Activated T-cell treated with anti-CD3 and anti-CD28 coated beads, Interleukin-2, amount 50 U/mL, for 72 hours (primary cell): Measurements from ENCODE around the gene KLHL25. TPM values are rescaled to one million over a fixed set of nuclear protein-coding genes. Genes with fewer than 3 reads are reported as not detected.

Experiments used
- ATAC-seq, 2 donors: fragments of 150-1000 bp; cut with Tn5 transposase; replicated peaks in 1 of 2; 2 replicates each; pipeline ENCODE4 v1.10.0; 2021; ENCODE audit warnings: moderate library complexity in 2 of 2, mild to moderate bottlenecking in 1 of 2
- DNase-seq, 2 donors: peaks; one replicate each; pipeline ENCODE4 v3.0.0; 2021 to 2022; ENCODE audit warnings: mixed read lengths in 1 of 2
- H3K27ac Mint-ChIP-seq: one replicate; pipeline ENCODE4 v1.8.0; 2022; ENCODE audit warnings: mild to moderate bottlenecking, moderate library complexity, mixed read lengths
- H3K27me3 Mint-ChIP-seq: one replicate; pipeline ENCODE4 v1.8.0; 2022; ENCODE audit warnings: low read depth, mixed read lengths
- H3K36me3 Mint-ChIP-seq, 2 donors: one replicate each; pipeline ENCODE4 v1.8.0; 2022; ENCODE audit warnings: mixed read lengths in 2 of 2, mild to moderate bottlenecking in 1 of 2; ENCODE audit not compliant: insufficient read depth in 2 of 2
- H3K4me1 Mint-ChIP-seq: one replicate; pipeline ENCODE4 v1.8.0; 2022; ENCODE audit warnings: low read depth, mixed read lengths
- H3K4me3 Mint-ChIP-seq, 2 donors: one replicate each; pipeline ENCODE4 v1.8.0; 2022; ENCODE audit warnings: mild to moderate bottlenecking in 2 of 2, mixed read lengths in 2 of 2, moderate library complexity in 2 of 2
- H3K9me3 Mint-ChIP-seq, 2 donors: one replicate each; pipeline ENCODE4 v1.8.0; 2022; ENCODE audit warnings: mixed read lengths in 2 of 2
- total RNA-seq, 2 donors: library from RNA; stranded (reverse); gene quantifications; one replicate each; pipeline ENCODE4 v1.2.3, GENCODE V29; 2022

The KLHL25 gene
- total RNA-seq, 2 donors from 2014 or later = 4.4 to 6.2 TPM

DNA sequence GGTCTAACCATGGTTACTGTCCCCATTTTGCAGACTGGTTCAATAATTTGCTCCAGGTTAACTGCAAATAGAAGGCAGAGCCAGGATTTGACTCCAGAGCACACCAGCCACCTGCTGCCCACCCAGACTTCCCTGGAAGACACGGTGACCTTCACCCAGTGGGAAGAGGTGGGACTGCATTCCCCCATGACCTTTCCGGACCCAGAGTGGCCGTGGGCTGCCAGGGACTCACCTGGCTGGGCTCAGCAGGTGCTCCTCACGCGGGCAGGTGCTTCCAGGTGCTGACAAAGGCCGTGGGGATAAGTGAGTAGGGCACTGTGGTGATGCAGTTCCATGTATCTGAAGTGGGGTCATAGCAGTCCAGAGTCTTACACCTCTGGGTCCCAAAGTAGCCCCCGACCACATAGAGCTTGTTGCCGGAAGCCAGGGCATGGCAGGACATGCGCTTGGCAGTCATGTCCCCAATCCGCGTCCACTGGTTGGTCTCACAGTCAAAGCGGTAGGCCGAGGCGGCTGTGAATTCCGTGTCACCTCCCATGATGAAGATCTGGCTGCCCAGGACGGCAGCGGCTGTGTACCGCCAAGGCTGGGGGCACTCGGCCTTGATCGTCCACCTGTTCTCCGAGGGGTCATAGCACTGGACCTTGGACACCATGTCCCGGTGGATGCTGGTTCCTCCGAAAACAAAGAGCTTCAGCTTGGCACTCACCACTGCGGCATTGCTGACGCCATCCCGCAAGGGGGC lies 26.8 kb downstream of the KLHL25 start:
- DNase-seq = no peak
- ATAC-seq = no peak
- Mint-ChIP-seq H3K9me3 (no peaks in the 10 kb centered on the region), H3K4me3 (no peak overlapping the region), H3K36me3 (no peaks in the 10 kb centered on the region), H3K27ac (no peak overlapping the region), H3K4me1 (no peaks in the 10 kb centered on the region), H3K27me3 (no peaks in the 10 kb centered on the region)

DNA sequence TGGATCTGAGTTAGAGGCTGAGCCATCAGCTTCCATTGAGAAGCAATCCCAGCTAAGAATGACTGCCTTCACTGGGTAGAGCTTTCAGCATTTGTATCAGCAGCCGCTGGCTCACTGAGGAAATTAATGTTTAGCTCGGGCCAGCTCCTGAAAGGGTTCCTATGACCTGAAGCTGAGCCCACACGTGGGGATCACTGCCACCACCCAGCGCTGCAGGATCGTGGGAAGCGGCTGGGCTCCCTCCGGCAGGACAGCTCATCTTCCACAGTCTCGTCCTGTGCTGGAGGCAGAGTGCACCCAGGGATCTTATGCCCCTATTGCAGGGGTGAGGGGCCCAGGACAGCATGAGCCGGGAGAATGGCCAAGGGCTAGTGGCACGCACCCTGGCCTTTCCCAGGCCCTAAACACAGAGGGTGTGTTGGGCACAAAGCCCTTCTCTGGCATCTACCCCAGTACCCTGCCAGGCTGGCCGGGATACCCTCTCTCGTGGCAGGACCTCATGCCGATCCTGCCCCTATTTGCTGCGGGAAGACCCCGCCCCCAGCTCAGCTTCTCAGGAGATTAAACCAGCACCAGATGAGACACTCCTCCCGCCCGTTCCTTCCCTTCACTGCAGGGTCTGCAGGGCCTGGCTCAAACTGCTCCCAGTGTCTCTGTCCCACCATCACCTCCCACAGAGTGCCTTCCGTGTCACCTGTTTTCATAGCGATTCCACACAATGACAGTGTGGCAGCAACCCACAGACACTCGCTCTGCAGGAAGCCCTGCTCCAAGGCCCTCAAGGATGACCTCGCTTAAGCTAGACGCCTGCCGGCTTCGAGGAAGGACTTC lies 28.5 kb downstream of the KLHL25 start:
- Mint-ChIP-seq H3K27ac (no peak overlapping the region), H3K9me3 (no peaks in the 10 kb centered on the region), H3K4me3 (no peak overlapping the region)

DNA sequence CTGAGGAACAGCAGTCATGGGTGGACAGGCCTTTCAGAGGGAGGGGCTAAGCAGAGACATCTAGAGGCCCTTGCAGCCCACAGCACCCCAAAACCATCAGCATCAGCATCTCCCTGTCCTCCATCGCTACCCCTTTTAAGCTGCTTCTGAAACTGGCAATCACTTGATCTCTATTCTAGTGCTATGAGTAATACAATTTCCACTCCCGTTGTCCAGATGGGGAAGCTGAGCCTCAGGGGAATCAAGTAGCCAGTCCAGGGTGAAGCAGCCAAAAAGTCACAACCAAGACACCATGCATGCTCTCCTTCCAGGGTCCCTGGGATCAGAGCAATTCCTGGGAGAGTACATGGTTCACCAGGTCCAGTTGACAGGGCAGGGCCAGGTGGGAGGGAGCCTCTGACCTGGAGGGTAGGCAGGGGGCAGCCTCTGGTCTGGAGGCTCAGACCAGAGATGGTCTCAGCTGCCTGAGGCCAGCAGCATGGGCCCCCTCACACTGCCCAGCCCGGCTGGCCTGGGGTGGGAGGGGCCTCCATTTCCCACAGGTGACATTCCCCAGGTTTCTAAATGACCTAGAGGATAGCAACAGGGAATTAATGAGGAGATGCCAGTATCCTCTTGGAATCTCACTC lies 30.0 kb downstream of the KLHL25 start:
- no peaks in the 10 kb centered on the region for H3K9me3 Mint-ChIP-seq
- DNase-seq = no peak
- H3K27me3 Mint-ChIP-seq = no peaks in the 10 kb centered on the region
- H3K4me3 Mint-ChIP-seq = no peak overlapping the region
- H3K27ac Mint-ChIP-seq = no peak overlapping the region
- H3K36me3 Mint-ChIP-seq = no peaks in the 10 kb centered on the region
- no peak for ATAC-seq
- no peaks in the 10 kb centered on the region for H3K4me1 Mint-ChIP-seq

More for the DNA sequence above, 28.5 kb downstream of the KLHL25 start:
- DNase-seq = no peak
- Mint-ChIP-seq H3K4me1 (no peaks in the 10 kb centered on the region), H3K36me3 (no peaks in the 10 kb centered on the region), H3K27me3 (no peaks in the 10 kb centered on the region)
- ATAC-seq = no peak

DNA sequence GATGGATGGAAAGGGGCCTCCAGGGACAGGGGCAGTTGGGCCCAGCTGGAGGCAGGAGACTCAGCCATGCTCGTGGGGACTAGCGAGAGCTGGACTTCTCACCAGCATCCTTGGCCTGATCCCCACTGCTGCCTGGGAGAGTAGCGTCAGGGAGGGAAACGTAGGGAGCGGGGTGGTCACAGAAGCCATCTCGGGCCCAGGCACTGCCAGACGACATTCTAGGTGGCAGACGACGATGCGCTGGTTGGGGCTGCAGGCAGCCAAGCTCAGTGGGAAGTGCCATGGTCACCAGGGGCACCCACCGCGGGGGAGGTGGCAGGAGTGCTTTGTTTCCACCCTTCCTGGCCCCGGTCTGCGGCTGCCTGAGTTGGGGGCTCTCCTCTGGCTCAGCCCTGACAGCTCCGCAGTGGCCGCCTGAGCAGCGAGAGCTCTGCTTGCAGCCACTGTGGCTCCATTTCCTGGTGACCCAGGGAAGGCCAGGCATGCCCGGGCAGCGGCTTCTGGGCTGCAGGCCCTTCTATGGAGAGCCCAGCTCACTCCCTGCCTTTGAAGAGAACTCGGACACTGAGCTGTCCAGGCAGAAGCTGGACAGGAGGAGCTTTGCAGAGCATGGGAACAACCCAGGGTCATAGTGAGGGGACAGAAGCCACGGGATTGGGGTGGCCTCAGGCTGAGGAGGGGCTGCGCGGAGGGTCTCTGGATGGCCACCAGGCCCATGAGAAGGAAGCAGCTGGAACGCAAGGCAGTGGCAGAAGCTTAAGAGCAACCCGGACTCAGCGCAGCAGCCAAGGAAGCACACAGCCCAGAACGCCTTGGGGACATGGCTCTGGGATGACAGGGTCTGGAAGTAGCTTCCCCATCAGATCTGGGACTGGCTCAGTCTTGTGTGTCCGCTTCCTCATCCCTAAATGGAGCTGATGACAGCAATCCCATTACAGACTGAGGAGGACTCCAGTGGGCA lies 30.8 kb downstream of the KLHL25 start:
- no peaks in the 10 kb centered on the region for H3K4me1 Mint-ChIP-seq
- DNase-seq = no peak
- no peak overlapping the region for H3K4me3 Mint-ChIP-seq
- no peaks in the 10 kb centered on the region for H3K27me3 Mint-ChIP-seq
- H3K27ac Mint-ChIP-seq = no peak overlapping the region
- H3K36me3 Mint-ChIP-seq = no peaks in the 10 kb centered on the region
- H3K9me3 Mint-ChIP-seq = no peaks in the 10 kb centered on the region
- ATAC-seq = no peak

DNA sequence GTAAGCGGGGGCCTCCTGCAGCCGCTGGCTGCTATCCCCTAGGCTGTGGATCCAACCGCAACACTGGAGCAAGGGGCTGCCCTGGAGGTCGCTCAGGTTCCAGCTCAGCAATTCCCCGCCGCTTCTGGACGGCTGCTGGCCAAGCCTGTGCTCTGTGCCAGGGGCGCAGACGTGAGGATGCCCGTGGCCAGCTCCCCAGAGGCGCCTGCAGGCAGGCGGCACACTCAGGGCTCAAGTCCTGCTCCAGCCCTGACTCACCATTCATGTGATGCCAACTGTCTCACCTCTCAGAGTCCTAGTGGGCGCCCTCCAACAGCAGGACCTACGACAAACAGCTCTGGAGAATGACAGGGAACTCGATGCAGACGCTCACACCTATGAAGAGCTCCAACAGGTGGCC lies 31.6 kb downstream of the KLHL25 start:
- Mint-ChIP-seq H3K4me3 (no peak overlapping the region), H3K27me3 (no peaks in the 10 kb centered on the region), H3K27ac (no peak overlapping the region), H3K36me3 (no peaks in the 10 kb centered on the region), H3K9me3 (no peaks in the 10 kb centered on the region), H3K4me1 (no peaks in the 10 kb centered on the region)
- no peak for DNase-seq
- no peak for ATAC-seq

DNA sequence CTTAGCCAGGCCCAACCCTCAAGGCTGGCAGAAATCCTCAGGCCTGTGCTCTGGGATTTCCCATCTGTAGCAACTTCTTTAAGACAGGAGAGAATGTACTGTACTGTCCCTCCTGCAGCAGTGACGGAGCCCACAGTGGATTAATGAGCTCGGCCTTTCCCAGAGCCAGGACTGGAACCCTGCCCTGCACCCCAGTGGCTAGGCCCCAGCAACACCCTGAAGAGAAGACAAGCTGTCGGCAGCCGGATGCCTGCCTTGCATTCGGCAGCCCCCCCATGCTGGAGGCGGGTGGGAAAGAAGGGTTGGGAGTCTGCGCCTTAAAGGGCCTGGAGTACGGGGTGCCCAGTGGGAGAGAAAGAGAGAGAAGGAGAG lies 32.0 kb downstream of the KLHL25 start:
- H3K27ac Mint-ChIP-seq = no peak overlapping the region
- H3K9me3 Mint-ChIP-seq = no peaks in the 10 kb centered on the region
- H3K36me3 Mint-ChIP-seq = no peaks in the 10 kb centered on the region
- DNase-seq (no peak), ATAC-seq (no peak)
- no peak overlapping the region for H3K4me3 Mint-ChIP-seq
- no peaks in the 10 kb centered on the region for H3K27me3 Mint-ChIP-seq
- H3K4me1 Mint-ChIP-seq = no peaks in the 10 kb centered on the region

DNA sequence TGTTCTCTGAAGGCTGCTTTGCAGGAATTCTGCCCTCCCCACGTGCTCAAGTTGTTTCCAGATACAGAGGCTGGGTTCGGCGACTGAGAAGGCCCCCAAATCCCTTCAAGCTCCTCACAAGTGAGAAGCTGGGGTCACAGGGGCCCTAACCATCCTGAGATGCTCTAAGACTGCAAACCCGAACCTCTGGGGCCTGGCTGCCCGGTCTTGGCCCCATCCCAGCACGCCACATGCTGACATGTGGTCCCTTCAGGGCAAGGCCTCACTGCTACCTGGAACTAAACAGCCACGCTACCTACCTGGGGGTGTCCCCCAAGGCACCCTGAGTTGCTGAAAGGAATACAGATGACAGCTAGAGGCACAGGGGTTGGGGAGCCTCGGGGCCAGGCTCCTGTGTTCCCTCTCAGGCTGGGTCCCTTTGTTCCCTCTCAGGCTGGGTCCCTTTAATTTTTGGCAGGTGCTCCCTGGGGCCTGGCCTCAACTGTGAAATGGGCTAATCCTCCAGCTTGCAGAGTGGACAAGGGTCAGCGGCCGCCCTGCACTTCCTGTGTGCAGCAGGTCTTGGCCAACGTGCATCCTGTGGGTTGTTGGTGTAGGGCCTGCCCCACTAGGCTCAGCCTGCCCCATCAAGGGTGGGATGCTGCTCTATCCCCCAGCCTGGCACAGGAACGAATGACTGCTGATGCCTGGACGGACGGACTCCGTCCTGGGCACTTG lies 32.5 kb downstream of the KLHL25 start:
- no peak overlapping the region for H3K27ac Mint-ChIP-seq
- DNase-seq (no peak), ATAC-seq (no peak)
- no peaks in the 10 kb centered on the region for H3K36me3 Mint-ChIP-seq
- H3K9me3 Mint-ChIP-seq = no peaks in the 10 kb centered on the region
- H3K27me3 Mint-ChIP-seq = no peaks in the 10 kb centered on the region
- no peaks in the 10 kb centered on the region for H3K4me1 Mint-ChIP-seq
- no peak overlapping the region for H3K4me3 Mint-ChIP-seq

DNA sequence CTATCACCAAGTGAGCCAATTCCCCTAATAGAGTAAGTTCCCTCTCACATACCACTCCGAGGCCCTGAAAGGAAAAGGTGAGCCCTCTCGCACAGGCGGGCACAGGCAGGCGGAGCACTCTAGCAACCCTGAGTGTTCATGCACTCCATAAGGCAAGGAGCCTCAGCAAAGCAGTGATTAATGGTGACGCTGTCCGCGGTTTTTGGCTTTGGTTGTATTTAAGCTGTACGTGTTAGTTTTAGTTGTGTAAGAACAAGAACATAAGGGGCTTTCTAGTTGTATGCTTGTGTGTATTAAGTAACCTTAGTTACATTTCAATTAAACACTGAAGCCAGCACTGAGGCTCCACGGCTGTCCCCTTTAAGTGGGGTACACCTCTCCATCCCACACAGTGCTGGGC lies 33.1 kb downstream of the KLHL25 start:
- Mint-ChIP-seq H3K4me3 (no peak overlapping the region), H3K36me3 (no peaks in the 10 kb centered on the region), H3K27me3 (no peaks in the 10 kb centered on the region), H3K4me1 (no peaks in the 10 kb centered on the region), H3K27ac (no peak overlapping the region), H3K9me3 (no peaks in the 10 kb centered on the region)
- no peak for DNase-seq
- peak in 1 of 2 donors; percentile 13 for ATAC-seq

DNA sequence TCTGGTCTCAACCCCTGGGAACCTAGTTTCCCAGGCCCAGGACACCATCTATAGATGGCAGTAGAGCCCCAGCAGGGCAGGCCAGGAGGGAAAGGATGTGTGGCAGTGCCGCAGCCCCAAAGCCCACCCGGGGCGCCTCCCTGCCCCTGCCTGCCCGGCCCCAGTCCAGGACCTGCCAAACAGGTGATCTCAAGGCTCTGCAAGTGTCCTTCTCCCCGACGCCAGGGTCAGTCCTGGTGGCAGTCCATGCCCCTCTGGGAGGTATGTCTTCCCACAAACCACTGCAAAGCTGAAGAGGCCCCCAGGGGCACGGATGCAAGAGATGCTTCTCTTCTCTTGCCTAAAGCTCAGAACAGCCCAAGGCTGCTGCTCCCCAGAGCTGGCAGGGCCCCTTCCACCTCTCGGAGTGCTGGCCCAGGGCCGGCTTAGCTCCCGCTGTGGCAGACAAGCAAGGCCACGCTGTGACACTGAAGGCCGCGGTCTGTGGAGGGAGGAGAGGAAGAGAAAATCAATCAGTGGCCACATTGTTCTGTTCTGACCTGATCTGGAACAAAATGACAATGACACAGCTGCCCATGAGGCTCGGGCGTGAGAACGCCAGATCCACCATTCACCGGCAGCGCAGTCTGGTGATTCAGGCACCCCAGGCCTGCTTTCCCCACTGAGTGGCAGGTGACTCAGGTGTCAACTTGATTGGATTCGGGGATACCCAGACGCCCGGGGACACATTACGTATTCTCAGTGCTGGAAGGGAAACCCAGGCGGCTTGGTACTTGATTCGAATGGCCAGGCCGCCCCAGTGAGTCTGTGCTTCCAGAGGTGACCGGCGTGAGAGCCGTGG lies 34.0 kb downstream of the KLHL25 start:
- H3K36me3 Mint-ChIP-seq = no peaks in the 10 kb centered on the region
- no peaks in the 10 kb centered on the region for H3K4me1 Mint-ChIP-seq
- H3K27me3 Mint-ChIP-seq = no peaks in the 10 kb centered on the region
- no peak for ATAC-seq
- H3K9me3 Mint-ChIP-seq = no peaks in the 10 kb centered on the region
- no peak overlapping the region for H3K27ac Mint-ChIP-seq
- no peak overlapping the region for H3K4me3 Mint-ChIP-seq
- DNase-seq = no peak

DNA sequence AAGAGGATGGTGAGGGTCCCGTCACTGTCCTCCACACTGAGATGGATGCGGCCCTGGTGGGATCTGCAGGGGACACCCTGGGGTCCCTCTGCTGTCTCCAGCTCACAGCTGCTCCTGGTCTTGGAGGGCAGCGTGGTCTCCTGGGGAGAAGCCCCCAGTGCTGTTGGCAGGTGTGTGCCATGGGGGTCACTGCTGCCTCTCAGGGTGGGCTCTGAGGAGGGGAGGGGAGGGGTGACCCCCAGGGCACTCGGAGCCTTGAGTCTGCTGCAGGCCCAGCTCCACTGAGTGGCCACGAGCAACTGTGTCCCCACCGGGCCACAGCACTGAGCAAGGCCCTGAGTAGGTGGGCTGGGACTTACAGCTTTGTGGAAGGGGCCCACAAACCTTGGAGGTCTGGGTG lies 34.7 kb downstream of the KLHL25 start:
- Mint-ChIP-seq H3K27ac (no peak overlapping the region), H3K4me3 (no peak overlapping the region), H3K36me3 (no peaks in the 10 kb centered on the region), H3K4me1 (no peaks in the 10 kb centered on the region), H3K27me3 (no peaks in the 10 kb centered on the region), H3K9me3 (no peaks in the 10 kb centered on the region)
- ATAC-seq (no peak), DNase-seq (no peak)

DNA sequence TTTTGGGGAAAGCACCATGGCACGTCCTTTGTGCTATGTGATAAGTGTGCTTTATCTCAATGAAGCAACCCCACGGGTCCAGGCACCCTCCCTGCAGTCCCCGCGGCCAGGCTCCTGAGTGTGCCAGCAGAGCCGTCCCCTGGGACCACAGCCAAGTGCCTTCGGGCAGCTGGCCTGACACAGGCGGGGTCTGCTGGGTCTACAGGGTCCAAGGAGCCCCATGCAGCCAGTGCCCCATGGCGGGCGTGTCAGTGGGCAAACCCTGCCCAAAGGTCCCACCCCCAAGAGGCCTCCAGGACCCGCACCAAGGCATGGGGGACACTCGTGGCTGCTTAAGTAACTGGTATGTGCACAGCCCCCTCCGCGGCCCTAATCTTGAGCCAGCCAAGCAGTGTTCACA lies 35.3 kb downstream of the KLHL25 start:
- DNase-seq (no peak), ATAC-seq (no peak)
- Mint-ChIP-seq H3K27ac (no peak overlapping the region), H3K4me3 (no peak overlapping the region), H3K4me1 (no peaks in the 10 kb centered on the region), H3K36me3 (no peaks in the 10 kb centered on the region), H3K27me3 (no peaks in the 10 kb centered on the region), H3K9me3 (no peaks in the 10 kb centered on the region)

DNA sequence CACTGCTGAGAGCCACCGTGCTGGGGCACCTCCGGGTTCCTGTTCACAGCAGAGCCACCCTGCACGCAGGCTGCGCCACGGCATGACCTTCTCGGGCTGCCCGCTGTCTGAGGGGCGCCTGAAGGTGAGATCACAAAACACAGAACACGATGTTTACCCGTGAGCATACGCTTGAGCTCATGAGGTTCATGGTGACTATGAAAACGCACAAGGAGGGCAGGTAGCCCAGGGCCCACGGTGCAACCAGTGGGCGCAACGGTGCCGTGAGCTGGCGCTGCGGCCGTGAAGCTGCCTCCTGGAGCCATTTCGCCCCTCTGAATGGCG lies 36.1 kb downstream of the KLHL25 start:
- DNase-seq = no peak
- Mint-ChIP-seq H3K27me3 (no peaks in the 10 kb centered on the region), H3K9me3 (no peaks in the 10 kb centered on the region), H3K36me3 (no peaks in the 10 kb centered on the region), H3K27ac (no peak overlapping the region), H3K4me3 (no peak overlapping the region), H3K4me1 (no peaks in the 10 kb centered on the region)
- ATAC-seq = no peak
